NCI-H460 (cell line): ENCODE results near the gene DPT. TPM values are rescaled to one million over a fixed set of nuclear protein-coding genes. Genes with fewer than 3 reads are reported as not detected.
"Not testable (repeated sequence)": the region's sequence is repeated elsewhere in the genome, so short reads cannot be mapped to it uniquely, and the experiment has no call there.

ENCODE experiments used
- DNase-seq: peaks from one replicate; pipeline ENCODE4 v3.0.0-alpha.2; 2016; ENCODE audit warnings: low read depth; ENCODE audit errors: extremely low read depth
- polyA plus RNA-seq: library from polyadenylated mRNA; depleted of rRNA; stranded (reverse); fragments of >200 nt; gene quantifications from 2 replicates; pipeline ENCODE4 v1.2.3, GENCODE V29; 2014; cell fraction: nucleus; rRNA removed
- total RNA-seq: library from RNA; depleted of rRNA; stranded (reverse); fragments of >200 nt; shearing (Covaris generic); gene quantifications from 2 replicates; pipeline ENCODE4 v1.2.3, GENCODE V29; 2014; rRNA removed

The DPT gene
- not detected in 2 replicates for total RNA-seq
- not detected in 2 replicates for polyA plus RNA-seq

DNA sequence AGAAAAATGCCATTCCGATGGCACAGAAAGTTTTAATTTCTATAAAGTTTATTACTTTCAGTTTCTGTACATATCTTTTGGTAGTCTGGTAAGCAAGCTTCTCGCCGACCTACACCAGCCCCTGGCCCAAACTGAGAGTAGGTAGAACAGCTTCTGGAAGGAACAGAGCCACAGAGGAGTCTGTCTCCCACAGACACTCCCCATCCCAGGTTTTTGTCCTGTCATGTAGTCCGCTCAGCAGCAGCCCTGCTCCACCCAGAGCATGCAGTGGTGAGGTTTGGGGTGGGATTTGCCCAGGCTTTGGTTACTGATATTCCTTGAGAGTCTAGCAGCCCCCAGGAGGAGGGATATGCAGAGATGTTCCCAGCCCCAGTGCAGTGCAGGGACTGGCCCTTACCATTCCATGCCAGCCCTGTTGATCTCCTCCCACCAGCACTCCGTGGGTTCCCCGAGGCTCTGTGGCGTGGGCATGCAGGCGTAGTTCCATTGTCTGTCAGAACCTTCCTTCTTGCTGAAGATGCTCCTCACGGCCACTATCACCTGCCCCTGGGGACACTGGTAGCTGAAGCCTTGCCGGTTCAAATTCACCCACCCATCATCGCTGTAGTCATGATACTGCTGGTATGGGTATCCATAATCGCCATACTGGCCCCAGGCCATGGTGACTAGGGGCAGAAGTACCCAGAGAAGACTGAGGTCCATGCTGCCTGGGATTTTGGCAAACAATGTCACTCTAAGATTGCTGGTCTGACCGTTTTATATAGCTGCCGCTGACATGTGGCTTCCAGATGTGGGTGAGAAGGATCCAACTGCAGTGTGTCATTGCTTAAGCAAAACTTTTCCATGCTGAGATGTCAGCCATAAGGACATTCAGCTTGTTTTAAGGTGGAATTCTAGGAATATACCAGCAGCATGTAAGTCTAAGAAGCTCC is at the start of gene DPT:
TSS of gene DPT (minus strand) at position 734 of the 932 bp plus-strand sequence. CDS start at position 702, 32 bp downstream.
- no peak for DNase-seq

DNA sequence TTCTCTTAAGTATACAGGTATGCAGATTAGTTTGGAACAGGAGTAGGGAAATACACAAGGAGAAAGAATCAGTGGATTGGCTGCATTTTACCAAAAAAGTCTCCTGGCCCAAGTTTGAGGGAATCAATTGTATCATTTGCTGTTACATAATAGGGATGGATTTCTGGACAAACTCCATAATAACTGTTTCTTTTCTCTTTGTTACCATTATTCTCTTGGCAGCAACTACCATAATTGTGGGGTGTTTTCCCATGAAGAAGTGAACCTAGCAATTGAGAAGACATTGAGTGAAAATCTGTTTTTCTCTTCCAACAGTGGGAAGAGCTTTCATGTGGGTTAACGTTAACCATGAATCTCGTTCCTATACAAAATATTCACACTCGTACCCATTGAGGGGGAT is 46.4 kb upstream of the DPT start:
- no peak for DNase-seq

DNA sequence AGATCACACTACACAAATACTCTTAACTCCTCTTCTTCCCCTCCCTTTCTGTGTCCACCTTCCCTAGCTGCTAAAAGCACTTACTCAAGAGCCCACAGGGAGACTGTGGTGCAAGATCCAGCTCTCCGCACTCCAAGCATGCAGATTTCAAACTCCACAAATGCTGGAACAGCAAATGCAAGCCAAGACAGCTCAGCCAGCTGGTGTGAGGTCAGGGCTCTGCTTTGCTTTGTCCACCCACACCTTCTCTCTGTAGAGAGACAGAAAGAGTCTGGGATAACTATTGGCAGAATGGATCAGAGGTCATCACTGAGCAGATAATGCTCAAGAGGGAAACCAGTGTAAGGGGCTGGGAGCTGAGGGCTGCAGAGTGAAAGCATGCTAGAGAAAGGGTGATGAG is 45.2 kb upstream of the DPT start:
- no peak for DNase-seq

DNA sequence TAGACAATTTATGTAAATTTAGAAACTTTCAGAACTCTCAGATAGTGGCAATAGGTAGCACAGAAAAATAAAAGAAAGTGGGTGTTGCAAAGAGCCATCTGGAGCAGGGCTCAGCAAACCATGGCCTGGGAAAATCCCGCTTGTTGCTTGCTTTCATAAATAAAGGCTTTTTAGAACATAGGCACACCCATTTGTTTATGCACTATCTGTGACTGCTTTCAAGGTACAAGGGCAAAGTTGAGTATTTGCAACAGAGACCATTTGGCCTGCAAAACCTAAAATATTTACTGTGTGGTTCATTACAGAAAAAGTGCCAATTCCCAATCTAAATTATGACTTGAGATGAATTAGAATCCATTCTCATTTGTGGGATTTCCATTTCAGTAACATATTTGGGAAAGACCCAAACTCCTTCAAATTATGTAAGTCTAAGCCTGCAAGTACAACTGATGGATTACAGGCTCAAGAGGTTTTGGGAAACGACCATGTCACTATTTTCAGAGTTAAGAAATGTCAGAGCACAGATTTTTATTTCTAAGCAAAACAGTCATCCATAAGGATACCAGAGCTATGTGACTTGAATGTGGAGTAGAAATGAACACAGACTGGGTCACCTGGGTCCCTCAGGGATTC is 43.5 kb upstream of the DPT start:
- DNase-seq, result no peak

DNA sequence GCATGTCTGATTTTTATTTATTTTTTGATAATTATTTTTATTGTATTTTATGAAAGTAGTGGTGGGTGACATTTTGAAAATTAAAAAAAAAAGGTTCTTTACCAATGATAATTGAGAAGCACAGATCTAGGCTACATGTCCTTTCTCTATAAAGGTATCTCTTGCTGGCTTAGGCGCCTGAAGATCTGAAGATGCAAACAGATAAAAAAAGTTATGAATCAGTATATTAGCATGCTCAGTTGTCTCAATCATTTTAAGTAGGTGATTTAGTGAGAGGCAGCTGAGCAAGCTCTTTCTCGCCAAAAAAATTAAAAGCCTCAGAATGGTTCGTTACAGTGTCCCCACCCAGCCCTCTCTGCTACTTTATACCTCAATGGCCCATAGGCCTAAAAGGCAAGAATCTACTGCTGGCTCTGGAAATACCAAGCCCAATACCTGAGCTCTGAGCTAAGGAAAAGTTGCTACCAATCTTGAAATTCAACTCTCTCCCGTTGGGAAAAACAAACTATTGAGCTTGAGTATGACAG is 42.2 kb upstream of the DPT start:
- no peak for DNase-seq

DNA sequence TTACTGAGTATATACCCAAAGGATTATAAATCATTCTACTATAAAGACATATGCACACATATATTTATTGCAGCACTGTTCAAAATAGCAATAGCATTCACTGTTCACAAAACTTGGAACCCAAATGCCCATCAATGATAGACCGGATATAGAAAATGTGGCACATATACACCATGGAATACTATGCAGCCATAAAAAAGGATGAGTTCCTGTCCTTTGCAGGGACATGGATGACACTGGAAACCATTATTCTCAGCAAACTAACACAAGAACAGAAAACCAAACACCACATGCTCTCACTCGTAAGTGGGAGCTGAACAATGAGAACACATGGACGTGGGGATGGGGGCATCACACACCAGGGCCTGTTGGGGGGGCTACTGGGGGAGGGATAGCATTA is 40.9 kb upstream of the DPT start:
- not testable (repeated sequence) for DNase-seq

DNA sequence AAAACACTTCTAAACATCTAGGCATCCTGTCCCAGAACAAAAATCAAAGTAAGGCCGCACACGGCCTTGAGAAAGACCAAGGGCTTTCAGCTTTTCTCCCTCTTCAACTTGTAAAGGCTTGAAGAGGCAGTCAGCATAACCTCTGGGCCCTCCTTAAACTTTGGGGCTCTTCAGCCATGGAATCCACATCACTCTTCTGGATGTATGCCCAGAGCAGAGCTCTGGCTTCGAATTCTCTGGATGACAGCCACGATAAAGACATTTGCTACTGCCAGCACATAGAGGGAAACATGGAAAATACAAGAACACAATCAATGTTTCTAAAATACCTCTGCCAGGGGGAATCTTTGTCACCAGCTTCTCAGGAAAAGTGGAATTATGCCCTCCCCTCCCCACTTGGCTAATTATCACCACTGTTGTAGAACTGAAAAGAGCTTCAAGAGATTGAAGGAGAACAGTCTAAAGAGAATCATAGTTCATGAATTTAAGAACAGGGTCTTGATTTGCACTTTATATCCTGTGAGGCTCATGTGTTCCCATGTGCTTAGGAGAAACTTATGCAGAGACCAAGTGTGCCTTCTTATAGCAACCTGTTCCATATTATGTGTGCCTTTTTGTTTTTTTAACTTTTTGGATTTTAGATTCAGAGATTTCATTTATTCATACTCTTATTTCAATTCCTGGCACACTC is 39.0 kb upstream of the DPT start:
- DNase-seq, result no peak

DNA sequence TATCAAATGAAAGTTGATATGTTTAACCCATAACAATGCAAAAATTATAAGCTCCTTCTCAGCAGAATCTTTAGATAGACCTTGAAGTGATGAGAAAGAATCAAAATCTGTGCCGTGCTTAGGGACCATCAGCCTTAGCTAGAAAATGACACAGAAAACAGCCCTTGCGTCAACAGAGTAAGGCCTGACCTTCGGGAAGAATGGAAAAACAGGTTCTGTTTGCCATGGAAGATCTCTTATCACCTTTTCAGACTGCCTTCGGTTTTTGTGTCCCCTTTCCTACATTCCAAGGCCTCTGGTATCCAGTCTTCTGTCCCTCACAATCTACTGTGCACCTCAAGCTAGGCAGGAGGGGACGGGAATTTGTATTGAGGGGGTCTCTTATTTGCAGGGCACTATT is 37.6 kb upstream of the DPT start:
- no peak for DNase-seq

DNA sequence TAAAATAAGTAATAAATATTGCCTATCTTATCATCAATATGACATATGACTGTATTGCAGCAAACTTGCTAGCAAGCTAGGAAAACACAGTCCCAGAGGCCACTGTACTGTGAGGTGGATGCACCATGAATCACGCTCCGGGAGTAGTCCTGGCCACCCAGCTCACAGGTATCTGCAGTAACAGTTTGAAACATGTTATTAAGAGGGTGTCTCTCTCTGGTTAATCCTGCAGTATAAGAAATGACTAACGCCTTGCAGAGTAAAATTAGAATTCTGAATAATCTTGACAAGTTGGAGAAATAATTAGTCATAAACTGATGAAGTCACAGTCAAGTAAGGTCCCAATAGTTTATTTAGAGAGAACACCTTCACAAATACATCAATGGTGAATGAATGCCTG is 34.0 kb upstream of the DPT start:
- no peak for DNase-seq

DNA sequence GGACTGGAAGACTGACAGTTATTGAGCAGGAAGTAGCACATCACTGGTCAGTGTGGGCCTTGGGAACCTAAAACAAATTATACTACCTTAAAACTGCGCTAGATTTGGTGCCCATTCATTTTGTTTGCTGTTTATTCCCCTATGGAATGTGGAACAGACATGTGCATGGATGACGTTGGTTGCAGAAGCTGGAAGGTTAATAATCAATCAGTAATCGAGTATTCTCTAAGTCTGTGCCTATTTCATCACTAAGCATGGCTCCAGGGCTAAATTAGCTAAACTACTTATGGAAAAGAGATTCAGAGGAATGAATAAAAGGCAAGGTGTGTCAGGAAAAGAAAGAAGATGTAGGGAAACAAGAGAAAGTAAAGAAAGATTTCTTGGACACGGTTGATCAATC is 33.5 kb upstream of the DPT start:
- no peak for DNase-seq

DNA sequence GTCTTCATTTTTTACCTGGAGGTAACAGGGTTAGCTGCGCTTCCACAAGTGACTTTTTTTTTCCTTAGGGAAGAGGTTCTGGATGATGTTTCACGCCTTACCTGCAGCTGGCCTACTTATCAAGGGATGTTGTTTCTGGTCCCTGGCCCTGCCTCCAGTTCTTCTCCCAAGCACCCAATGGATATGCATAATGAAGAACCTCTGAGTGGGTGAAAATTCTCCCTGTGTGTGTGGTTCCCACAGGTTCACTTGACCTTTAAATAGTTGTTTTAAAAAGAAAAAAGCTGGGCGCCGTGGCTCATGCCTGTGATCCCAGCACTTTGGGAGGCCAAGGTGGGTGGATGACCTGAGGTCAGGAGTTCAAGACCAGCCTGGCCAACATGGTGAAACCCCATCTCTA is 31.8 kb upstream of the DPT start:
- no peak for DNase-seq

DNA sequence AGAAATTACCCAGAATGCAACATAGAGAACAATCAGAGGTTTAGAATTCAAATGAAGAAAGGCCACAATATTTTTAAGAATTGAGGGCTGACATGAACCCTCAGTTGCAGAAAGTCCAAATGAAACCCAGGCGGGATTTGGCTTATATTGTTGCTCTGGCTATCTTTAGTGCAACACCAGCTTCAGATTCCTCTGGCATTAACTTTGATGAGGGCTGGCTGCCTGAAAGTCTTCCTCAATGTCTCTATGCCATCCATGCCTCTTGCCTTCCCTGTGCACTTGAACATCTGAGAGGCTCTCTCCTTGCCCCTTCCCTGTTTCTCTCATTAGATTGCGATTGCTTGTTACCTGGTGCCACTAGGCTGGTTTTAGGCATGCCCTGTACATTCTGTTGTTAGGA is 31.2 kb upstream of the DPT start:
- DNase-seq, result no peak

DNA sequence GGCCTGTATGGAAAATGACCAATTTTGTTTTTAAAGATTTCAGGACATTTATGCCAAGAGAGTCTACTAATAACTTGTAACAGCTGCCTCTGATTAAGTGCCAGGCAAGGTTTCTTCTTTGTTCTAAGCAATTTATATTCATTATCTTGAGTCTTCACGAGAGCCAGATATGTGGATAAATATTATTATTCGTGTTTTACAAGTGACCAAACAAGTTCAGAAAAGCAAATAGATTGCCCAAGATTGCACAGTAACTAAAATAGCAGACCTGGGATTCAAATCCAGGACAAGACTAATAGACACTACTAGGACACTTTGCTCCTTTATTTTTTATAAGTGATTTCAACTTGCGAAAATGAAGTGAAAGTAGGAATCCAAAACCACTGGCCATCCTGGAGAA is 30.1 kb upstream of the DPT start:
- DNase-seq, result no peak

DNA sequence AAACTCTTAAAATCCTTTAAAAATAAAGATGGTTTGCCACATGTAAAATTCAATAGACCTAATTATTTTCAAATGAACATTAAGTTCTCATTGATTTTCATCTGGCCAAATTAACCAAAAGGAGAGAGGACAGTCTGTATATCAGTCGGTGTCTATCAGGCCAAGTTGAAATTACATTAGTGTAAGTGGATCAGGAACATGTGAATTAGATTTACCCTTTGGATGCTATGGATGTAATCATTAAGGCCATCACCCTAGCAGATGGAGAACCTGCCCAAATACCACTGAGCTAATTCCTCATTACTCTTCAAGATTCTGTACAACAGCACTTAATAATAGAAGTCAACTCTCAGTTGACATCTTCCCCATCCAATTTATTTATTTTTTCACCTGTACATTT is 29.5 kb upstream of the DPT start:
- DNase-seq, result no peak

DNA sequence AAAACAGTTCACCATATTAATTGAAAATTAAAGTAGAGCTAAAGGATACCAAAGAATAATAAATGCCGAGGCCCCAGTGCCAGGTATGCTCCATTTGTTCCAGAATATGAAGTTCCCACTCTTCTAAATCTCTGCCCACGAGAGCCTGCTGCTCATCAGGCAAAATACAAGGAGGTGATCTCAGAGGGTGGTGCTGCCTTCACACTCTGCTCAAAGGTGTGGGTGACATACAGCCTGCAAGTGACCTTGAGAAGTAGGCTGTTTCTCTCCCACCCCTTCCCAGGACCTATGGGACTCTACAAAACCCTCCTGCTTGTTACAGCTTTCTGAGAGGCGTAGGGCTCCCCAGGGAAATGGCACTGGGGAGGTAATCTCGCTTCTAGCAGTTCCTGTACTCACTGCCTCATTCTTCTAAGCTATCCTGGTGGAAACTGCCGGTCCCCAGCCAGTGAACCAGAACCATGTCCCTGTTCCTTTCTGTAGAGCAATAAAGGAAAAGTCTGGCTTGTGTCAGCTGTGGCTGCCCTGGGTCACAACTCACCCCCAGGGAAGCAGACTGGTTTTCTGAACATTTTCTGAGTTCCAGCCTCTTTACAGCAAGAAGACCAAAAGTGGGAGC is 26.9 kb upstream of the DPT start:
- no peak for DNase-seq

DNA sequence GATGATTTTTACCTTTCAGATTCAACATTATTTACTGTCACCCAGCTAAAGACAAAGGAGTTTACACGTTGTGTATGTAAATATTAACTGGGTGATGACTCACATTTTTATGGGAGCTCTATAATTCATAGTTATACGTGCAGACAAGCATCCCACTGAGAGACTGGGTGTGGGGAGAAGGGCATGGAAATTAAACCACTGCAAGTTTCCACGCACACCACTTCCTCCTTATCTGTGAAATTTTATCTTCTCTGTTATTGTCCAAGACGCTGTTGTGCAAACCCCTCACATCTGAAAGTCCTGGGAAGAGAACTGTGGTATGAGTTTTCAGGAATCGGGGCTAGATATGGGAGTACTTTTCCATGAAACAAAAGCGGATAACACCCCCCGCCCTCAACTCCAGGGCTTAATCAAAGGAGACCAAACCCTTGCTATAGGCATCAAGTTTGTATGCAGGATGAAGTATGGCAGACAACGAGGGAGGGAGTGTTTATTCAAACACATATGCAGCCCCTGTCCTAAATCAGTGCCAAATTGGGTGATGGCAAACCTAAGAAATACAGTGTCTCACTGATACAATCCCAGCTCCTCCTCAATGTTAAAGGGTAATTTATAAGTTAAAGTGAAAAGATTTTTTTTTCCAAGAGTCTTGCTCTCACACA is 23.3 kb upstream of the DPT start:
- no peak for DNase-seq

DNA sequence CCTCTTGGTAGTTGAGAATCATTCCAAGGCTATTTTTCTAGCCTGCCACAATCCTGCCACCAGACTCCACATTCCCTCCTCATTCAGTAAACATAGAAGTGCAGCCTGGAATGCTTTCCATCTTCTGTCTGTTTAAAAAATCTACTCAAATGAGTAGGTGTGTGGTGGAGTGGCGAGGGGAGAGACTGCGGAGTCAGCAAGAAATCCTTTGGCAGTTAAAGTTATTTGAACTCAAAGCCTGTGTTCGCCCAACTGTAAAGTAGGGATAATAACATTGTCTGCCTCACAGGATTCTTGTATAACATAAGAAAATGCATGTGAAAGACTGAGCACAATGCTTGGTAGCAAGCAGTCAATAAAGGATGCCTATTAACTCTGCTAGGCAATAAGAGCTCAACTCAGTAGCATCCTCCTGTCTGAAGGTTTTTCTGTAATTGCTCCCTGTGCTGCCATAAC is 22.2 kb upstream of the DPT start:
- DNase-seq, result no peak

DNA sequence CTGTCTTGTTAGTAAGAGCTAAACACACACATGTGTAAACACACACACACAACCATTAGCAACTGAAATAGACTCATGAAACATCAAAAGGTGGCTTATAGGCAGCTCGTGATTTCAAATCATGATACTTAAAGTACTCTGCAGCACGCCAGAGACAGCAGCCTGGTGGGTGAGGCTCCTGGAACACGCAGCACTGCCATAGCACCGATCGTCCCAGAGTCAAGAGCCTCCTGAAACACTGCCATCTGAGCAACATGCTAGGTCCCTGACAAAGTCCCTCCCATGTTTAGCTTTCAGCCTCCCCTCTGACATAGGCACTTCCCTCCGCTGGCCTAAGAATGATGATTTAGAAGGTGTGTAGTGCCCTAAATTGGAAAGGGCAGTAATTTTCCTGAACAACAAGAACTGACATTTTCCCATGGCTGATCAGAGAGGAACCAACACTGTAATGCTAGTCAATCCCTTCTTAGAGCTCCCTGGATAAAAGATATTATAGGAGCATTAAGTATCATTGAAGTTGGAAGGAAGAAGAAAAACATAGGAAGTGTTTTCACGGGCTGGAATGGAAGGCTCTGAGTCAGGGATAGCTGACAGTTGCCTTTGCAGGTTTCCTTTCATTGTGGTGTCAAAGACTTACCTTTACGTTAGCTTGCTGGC is 14.1 kb upstream of the DPT start:
- no peak for DNase-seq

DNA sequence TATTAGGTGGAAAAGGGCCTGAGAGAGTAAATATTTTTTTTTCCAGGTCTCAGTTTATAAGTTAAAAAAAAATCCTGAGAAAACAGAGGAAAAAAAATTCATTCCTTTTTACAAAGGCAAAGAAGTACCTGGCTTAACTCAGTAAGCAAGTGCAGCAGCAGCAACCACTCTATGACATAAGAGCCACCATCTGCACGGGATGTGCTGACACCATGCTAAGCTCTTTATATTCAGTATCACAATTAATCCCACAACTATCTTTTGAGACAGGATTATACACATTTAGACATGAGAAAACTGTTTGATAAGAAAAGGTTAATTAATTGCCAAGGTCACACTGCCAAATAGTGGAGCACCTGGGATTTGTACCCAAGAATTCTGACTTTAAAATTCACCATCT is 13.4 kb upstream of the DPT start:
- DNase-seq, result no peak

DNA sequence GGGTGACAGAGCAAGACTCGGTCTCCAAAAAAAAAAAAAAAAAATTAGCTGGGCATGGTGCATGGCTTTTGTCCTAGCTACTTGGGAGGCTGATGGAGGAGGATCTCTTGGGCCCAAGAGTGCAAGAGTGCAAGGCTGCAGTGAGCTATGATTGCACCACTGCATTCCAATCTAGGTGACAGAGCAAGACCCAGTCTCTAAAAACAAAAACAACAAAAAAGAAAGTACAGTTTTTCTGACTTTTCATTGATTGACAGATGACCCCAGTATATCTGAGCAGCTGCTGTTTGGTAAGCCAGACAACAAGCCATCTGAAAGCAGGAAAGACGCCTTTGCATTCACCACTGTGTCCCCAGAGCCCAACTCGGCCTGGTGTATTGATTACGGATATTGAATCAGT is 10.9 kb upstream of the DPT start:
- no peak for DNase-seq
